Measurements from ENCODE around the gene METTL25.

METTL25 gene

GRCh38 chr12:82525616-82526015 lies 167.3 kb downstream of the METTL25 start:
- no peak for DNase-seq (ENCODE audit: low read depth, low spot score)

DNA sequence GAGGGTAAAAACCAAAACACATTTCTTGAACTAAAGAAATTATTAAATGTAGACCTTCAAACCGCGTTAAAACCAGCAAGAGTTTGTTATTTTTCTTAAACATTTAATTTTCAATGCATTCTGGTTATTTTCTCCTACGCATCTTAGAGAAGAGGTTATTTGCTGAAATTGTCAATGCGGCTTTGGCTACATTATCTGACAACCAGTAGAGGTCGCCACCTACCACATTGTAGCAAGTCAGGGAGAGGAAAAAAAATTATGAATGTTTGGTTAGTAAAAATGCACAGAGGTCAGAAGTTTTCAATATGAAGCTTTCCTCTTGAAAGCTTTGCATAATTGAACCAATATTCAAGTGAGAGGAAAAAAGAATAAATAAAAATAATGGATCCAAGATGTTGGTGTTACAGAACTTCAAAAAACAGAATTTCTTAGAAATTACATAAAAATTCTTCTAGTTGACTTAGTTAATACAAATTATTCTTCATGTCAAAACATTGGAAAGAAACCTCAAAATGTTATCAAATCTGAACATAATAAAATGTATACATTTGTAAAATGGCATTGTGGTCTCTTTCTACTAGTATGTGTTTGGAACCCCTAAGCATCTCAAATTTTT lies 168.9 kb downstream of the METTL25 start:
- no peak for DNase-seq (ENCODE audit: low read depth, low spot score)
